SH-SY5Y (cell line): ENCODE results near the gene JUP.

Source experiments
- GATA2 ChIP-seq: IDR thresholded peaks from 2 replicates; pipeline ENCODE4 v1.6.1; 2011; ENCODE audit warnings: mild to moderate bottlenecking, low read depth, low read length
- GATA3 ChIP-seq: IDR thresholded peaks from 2 replicates; pipeline ENCODE4 v1.6.1; 2011; ENCODE audit warnings: low read depth, mild to moderate bottlenecking, low read length, moderate library complexity

DNA sequence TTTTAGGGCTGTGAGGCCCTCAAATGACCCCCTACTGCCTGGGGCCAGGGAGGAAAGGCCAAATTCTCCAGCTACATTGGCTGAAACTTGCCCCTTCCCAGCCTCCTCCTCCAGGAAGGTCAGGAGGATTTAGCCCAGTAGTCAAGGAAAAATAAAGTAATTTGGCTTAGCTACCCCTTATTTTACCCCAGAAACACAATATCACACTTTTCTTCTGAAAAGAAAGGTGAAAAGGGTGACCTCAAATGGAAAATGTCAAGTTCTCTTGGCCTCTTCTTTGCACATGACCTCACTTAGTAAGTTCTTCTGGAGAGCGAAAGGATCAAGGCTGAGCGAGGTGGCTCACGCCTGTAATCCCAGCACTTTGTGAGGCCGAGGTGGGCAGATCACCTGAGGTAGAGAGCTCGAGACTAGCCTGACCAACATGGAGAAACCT, 8.0 kb upstream of the JUP start:
- TF ChIP-seq GATA2, result no peak
- no peak for TF ChIP-seq GATA3
